GM19023 (cell line): ENCODE data around the gene KIAA0040.

Experiments
- ATAC-seq: cut with Tn5 transposase; IDR thresholded peaks from one replicate; pipeline ENCODE4 v1.9.1; 2021; ENCODE audit warnings: mild to moderate bottlenecking, moderate library complexity; ENCODE audit not compliant: unreplicated experiment

KIAA0040 gene

DNA sequence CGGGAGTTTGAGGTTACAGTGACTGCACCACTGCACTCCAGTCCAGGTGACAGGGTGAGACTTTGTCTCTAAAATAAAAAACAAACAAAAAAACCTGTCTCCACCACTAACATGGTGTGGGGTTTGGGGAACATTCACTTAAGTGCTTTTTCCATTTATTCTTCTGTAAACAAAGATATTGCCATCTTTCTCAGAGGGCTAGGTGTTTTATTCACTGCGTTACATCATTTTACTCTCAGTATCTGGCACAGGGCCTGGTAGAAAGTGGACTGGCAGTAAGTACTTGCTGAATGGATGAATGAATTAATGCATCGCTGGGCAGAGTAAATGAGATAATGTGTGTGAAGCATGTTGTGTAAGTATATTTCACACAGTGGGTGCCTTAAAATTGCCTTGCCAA, 20.1 kb downstream of the KIAA0040 start:
- no peak for ATAC-seq

DNA sequence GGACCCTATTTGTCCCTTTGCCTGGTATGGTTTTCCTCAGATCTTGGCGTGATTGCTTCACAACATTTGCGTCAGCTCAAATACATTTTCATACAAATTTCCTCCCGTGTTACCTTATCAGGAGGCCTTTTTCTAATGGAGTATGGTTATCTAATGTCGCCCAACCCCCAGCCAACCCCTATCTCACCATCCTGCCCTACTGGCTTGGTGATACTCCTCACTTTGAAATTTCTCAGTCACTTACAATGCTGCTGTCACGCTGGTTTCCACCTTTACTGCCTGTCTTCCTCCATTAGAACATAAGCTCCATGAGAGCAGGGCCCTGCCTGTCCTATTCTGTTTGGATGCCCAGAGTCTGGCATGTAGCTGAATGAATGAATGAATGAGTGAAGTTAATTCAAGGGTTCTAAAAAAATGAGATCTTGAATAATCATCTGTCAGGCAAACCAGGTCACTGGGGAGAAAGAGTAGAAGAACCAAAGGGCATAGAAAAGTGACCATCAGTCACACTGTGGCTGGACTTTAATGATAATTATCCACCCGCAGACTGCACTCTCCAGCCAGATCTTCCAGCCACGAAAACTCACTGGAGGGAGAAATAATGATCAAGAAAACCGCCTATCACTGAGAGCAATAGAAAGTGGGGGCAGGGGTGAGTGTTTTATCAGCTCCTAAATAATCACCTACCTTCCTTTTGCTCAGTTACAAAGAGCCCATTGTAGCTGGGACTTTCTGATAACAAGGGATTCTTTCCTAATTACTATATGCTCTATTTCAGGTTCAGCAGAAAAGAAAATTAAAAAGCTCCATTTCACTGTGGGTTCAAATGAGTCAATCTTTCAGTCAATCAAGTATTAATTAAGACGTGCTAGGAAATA, 21.3 kb downstream of the KIAA0040 start:
- ATAC-seq = no peak

DNA sequence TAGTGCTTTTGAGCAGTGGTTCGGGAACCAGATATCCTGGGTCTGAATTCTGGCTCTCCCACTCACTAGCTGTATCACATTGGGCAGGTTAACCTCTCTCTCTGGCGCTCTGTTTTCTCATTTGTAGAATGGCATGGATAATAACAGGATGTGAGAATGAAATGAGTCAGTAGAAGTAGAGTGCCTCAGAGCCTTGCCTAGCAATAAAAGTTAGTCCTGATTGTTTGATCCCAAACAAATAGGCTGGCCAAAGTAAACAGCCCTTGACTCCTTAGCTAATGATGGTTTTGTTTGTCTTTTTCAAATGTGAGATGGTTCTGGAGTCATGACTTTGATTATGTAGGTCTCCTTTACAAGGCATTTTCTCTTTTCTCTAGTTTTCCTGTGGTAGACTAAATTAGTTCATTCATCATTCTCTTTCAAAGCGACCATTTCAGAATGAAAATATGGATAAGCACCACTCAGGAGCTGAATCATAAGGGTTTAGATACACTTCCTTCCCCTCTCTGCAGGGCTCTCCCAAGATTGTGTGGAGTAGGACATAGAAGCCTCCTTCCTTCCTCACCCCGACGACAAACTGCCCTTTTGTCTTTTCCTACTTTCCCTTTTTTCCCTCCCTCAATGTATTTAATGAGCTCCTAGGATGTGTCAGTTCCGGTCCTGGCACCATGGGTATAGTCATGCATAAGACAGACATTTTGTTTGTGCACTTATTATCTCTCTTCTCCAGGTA, 23.1 kb downstream of the KIAA0040 start:
- ATAC-seq = no peak

GRCh38 chr1:175168782-175169181, 23.8 kb downstream of the KIAA0040 start:
- ATAC-seq = no peak

DNA sequence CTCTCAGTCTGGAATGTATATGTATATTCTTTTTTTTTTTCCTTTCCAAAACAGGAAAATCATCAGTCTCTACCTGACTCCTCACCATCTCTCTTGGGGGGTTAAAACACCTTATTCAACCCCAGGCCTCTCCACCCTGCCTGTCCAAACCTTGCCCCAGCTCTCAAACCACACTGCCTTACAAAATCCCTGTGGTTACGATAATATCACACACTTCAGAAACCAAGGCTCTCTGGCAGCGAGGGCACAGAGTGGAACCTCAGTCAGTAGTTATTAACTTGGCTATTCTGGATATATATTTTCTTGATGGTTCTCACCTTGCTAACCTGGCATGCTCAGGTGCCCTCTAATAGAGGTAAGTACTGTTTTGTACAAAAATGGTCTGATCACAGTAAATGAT, 24.7 kb downstream of the KIAA0040 start:
- ATAC-seq = no peak

DNA sequence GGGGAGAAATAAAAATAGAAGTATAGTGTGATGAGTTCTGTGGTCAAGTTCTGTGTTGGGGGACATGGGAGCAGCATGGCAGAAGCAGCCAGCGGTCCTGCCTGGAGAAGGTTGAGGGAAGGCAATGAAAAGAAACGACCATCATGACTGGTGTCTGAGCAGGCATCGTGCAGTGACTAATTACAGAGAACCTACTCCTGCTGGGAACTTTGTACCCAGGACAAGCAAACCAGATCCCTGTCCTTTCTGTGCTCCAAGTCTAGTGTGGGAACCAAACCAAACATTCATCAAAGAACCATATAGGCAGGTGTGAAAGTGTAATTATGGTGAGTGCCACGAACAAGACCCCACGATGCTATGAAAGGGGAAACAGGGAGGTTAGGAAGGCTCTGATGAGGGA, 25.8 kb downstream of the KIAA0040 start:
- no peak for ATAC-seq

DNA sequence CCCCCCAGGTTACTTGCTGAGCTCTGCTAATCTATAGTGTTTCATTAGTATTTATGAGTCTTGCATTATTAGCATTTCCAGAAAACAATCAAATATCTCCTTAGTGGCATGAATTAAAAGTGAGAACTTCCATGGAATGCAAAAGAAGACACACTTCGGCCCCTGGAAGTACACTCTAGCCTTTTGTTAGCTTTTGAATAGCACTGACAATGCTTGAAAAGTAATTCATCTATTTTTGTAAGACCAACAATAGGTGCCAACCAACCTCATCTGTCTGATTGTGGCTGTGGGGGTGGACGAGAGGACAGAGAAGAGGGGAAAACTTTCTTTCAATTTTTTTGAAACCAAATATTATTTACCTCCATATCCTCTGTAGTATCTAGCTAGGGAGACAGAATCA, 27.8 kb downstream of the KIAA0040 start:
- ATAC-seq = no peak

DNA sequence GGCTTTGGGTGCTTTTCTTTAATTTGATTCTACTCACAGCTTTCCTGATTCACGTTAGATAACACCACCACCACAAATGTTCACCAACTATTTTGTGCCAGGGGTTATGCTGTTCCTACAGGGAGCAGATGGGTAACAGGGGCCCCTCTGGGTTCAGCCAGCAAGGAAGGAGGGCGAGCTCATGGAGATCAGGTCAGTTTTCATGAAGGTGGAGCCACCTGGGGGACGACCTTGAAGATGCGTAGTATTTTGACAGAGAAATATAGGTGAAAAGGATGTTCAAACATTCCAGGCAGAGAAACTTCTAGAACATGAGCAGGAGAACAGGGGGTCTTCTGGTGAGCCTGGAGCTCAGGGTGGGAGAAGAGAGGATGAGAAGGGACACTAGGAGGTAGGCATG, 28.9 kb downstream of the KIAA0040 start:
- no peak for ATAC-seq

DNA sequence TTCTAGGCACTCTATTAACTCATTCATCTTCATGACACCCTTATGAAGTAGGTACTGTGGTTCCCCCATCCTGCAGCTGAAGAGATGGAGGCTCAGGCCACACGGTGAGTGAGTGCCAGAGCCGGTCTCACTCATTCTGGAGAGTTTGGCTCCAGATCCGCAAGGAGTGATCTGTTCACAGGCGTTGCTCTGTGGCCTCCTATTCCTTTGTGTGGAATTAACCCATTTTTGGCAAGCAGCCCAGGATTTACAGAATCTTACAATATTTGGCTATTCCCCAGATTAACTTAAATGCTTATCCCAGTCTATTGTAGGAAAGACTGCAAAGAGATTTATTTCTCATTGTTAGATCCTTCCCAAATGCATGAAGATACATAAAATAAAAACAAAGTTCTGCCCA, 29.6 kb downstream of the KIAA0040 start:
- no peak for ATAC-seq

DNA sequence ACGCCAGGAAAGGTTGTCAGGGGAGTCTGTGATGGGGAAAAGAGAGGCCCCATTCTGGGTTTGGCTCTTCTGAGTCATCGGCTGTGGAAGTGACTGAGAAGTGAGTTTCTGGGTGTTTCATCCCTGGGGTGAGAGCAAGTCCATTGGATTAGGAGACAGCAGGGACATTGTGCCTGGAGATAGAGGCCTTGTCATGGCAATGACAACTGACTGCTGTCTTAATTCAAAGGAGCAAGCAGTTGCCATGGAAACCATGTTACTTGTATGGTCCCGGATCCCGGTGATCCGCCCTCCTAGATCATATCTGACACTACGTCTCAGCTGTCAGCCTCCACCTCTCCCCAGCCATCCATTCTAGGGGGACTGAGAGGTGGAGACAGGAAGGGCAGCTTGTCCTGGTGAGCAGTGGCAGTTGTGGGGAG, 34.4 kb downstream of the KIAA0040 start:
- ATAC-seq = no peak

DNA sequence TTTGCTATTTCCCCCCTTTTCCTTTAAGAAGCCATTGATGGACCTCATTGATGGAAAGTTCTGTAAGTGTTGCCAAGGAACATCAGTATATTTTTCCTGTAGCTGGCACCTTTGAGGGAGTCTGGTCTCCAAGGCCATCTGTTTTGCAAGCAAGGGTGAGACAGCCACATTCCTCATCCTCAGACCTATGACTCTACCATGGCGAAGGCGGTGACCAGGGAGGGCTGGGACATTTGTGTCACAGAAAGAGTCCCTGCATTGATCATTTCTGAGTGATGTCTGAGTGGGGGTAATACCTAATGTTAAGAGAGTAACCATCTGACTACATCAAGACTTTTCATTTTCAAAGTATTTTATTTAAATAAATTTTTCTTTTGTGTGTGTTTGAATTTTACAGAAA, 35.4 kb downstream of the KIAA0040 start:
- no peak for ATAC-seq

- ATAC-seq = no peak
These were observed 36.6 kb downstream of the KIAA0040 start for GRCh38 chr1:175155936-175156335.

DNA sequence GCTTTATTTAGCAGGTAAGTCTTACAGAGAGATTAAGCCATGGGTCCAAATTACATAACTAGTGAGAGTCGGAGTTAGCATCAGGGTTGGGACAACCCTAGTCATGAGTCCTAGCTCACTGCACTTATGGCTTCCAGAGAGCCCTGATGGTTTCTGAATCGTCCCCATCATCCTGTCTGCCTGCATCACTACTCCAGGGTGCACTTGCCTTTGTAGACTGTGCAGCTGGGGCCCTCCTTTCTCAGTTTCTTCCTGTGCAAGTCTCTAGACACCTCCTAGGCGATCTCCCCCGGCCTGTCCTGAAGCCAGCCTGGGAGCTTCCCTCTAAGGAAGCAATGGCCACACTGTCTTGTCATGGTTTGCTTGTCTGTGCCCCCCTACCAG, 37.1 kb downstream of the KIAA0040 start:
- no peak for ATAC-seq

- ATAC-seq = peak; percentile 47
These were observed 37.7 kb downstream of the KIAA0040 start for GRCh38 chr1:175154629-175155472.

GRCh38 chr1:175152006-175152652, 40.4 kb downstream of the KIAA0040 start:
- ATAC-seq = no peak

DNA sequence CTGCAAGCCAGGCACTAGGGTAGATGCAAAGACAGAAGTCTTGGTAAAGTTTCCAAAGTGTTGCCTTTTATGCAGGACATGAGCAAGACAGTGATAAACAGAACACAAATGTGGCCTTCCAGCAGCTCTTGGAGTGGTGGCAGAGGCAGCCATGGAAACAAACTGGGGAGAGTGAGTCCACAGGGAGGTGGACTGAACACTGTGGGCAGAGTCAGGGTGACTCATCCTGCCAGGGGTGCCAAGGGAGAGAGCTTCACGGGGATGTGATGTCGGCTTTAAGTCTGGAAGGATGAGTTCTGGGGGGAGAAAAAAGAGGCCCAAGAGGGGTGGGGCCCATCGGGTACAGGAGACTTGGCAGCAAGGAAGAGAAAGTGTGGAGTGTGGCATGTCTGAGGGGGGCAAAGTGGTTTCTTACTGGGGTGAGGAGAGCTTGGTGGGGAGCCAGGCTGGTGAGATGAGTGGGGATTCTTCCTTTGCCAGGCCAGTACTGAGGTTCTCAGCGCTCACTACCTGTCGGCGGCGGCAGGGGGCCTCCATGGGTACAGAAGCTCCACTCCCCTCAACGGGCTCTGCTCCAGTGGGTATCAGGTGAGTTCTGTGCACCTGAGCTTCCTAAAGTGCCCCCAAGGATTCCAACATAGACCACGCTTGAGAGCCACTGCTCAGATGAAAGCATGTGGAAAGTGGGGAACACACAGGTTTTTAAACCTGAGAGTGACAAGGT, 41.8 kb downstream of the KIAA0040 start:
- no peak for ATAC-seq

DNA sequence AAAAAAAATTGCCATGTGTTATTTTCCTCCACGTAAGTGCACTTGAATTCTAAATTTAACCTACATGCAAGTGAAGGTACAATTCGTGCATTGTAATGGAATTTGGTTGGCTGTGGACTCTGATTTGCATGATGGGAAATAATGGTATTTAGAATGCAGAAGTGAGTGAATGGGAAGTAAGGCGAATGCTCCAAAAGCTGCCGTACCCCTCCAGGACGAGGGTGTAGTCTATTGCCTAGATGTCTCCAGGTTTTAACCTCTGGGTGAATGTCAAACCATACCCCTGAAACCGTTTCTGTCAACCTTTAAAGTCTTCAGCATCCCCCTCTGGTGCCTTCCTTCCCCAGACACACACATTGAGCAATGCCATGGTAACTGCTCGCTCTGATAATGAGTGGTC, 44.5 kb downstream of the KIAA0040 start:
- no peak for ATAC-seq

DNA sequence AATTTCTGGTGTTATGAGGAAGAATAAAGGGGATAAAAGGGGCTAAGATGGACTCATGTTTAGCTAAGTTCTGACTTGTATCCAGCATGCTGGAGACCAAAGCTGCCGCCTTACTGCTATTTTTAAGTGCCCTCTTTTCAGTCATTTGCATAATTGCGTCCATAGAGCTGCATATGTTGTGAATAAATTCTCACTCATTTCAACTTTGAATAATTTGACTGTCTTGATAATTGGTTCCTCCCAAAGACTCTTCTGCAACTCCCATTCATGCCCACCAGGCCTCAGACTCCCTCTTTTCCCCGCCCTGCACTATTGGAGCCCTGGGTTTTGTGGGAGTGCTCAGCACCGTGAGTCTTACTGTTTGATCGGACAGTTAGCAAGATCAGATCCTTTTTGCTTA, 45.0 kb downstream of the KIAA0040 start:
- no peak for ATAC-seq

GRCh38 chr1:175146529-175147213, 45.9 kb downstream of the KIAA0040 start:
- peak; percentile 39 for ATAC-seq
